DMS79 (cell line): ENCODE data around the gene IL2RA.
"Not testable (repeated sequence)": the region's sequence is repeated elsewhere in the genome, so short reads cannot be mapped to it uniquely, and the experiment has no call there.

Source experiments
- DNase-seq: peaks from one replicate; lab custom pipeline; 2025; lab: John Stamatoyannopoulos, UW

Gene IL2RA

DNA sequence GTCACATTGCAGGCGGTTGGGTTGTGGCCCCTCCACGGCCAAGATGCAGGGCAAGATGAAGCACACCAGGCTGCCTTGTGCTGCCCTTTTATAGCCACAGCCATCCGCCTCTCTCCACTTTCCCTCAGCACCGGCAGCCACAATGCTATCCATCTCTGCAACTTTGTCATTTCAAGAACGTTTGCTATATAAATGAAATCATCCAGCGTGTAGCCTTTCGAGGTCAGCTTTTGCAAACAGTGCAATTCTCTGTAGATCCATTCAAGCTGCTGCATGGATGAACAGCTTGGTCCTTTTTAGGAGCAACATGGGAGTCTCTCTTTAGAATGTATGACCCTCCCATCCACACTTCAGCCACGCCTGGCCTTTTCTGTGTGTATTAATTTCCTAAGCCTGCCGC lies 78.4 kb downstream of the IL2RA start:
- DNase-seq = no peak

DNA sequence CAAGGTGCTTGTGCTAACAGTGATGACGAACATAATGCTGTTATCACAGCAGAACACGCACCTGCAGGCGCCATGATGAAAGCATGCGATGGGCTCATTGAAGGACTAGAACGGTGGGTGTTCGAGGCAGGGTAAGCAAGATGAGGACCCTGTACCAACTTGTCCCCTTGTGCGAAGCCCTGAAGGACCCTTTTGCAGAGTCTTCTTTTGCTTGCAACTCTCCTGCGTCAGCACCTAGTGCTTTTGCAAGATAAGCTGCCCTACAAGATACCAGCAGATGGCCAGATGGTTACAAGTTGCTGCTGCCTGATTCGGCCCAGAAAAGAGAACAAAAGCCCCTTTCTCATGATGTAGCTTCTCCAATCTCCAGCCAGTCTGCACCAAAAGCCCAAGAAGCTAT lies 80.6 kb downstream of the IL2RA start:
- DNase-seq = no peak

DNA sequence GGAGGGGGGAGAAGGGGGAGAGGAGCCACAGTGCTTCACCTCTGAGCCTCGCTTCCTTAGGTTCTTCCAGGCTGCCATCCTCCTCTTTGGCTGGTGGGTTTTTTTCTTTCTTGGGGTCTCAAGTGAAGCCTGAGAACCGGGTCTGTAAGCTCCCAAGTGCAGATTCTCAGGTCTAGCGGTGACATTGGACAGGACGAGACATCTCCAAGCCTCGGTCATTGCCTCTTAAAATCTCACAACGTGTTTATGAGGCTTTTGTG lies 84.0 kb downstream of the IL2RA start:
- DNase-seq = no peak

DNA sequence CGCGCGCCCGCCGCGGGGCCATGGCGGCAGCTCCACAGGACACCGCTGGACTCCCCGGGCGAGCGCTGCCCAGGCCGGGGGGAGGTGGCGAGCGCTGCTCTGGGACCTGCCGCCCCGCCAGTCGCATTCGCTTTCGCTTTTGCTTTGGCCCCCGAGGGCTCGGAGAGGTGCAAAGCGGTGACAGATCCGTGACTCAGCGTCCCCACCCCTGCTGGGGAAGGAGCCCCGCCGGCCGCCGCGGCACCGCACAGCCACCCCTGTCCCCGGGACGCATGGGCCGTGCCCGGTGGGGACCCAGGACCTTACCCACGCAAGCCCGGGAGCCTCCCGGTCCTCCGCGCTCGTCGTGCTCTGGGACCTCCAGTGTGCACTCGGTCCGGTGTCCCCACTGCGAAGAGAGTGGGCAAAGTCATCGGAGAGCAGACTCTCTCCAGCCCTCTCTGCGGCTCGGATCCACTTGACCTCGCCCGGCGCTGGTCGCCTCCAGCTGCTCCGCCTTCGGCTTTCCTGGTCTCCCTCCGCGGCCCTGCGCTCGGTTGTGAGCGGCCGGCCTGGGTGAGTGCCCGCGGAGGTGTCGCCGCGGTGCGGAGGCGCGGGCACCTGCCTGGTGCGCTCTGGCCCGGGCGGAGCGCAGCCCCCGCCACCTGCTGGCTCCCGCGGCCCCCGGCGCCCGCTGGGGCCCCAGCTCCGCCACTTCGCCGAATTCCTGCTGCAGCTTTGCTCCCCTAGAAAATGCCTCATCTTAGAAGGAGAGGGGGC lies 84.5 kb downstream of the IL2RA start, which contains the start of gene IL15RA:
IL15RA (minus strand) TSS at position 73 of the 759 bp plus-strand sequence; CDS start at position 22, 51 bp downstream.
- DNase-seq = no peak

DNA sequence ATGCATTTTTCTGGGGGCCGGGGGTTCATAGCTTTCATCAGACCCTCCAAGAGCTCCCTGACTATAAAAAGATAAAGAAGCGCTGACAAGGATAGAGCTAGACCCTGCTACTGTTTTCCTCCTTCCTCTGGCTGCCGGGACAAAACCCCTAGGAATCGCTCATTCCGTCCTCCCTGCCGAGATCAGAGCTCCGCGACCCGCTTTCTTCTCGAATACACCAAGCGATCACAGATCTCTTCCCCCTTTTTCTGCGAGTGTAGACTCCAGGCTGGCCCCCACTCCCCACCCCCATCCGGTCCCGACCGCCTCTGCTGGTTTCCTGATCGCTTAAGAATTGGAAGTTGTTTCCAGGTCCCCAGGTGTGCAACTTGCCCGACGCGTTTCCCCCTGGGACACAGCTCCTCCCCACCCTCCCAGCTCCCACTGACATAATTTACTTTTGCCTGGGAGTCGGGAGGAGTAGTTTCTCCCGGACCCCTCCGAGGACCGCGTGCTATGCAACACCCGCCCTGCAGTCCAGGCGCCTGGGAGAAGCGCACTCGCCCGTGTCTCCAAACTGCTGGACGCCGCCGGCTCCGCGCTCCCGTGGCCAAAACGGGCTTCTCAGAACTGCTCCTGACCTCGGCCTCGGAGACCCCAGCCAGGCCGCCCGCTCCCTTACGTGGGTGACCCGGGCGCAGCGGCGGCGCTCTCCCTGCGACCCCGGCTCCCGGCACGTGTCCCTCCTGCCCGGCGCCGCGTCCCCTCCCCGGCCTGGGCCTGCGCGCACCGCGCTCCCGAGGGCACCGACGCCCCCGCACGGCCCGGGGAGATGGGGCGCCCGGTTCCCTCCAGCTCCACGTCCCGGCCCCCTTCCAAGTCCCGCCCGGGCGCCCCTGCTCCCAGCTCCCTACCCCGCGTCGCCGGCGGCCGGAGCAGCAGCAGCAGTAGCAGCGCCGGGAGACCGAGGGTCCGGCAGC lies 85.4 kb downstream of the IL2RA start:
- no peak for DNase-seq

DNA sequence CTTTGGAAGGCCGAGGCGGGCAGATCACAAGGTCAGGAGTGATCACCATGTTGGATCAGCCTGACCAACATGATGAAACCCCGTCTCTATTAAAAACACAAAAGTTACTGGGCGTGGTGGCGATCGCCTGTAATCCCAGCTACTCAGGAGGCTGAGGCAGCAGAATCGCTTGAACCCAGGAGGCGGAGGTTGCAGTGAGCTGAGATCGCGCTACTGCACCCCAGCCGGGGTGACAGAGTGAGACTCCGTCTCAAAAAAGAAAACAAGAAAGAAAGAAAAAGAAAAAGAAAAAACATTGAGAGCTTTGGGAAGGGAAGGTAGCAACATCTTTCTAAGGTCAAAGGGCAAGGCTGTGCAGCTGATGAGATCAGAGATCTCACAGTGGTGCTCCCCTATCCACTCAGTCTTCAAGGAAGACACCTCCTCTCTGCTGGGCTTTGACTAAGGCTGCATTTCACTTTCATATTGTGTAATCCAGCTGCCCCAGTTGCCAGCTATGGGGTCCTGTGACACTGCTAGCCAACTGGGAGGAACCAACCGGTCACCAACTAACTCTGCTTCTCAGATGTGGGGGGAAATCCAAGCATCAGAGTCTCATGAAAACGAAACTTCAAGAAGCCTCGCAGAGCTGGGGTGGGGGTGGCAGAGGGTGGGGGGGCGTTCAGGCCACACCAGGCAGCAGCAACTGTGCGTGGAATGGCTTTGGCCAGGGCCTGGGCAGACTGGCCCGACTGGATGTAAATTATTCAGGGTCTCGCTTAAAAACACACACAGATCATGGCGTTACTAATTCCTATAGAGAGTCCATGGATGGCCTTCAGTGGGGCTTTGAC lies 86.3 kb downstream of the IL2RA start:
- no peak for DNase-seq

DNA sequence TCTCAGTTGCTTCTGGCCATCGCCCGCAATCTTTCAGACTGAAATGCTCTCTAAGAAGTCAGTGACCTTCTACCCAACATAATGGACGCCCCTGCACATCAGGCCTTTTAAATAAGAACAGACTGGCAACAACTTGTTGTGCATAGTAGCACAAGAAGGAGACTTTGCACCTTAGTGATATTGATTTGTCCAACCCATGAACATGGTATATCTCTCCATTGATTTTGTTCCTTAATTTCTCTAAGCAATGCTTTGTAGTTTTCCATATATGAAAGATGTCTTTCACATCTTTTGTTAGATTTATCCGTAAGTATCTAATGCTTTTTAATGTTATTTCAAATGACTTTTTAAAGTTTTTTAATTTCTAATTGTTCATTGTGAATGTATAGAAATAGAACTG lies 89.1 kb downstream of the IL2RA start:
- no peak for DNase-seq

DNA sequence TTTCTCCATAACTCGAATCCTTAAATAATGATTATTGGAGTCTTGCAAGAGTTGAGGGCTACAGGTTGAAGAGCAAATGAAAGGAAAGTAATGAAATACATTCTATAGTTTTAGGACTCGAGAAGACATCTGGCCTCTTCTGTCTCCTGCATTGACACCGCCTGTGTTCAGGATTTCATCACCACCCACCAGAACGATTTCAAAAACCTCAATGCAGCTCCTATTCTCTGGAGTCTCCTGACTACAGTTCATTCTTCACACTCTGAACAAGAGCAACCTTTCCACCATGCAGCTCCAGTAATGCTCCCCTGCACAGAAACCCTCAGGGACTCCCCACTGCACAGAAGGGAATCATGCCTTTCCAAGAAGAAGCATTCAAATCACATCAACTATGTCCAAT lies 90.3 kb downstream of the IL2RA start:
- DNase-seq = no peak

DNA sequence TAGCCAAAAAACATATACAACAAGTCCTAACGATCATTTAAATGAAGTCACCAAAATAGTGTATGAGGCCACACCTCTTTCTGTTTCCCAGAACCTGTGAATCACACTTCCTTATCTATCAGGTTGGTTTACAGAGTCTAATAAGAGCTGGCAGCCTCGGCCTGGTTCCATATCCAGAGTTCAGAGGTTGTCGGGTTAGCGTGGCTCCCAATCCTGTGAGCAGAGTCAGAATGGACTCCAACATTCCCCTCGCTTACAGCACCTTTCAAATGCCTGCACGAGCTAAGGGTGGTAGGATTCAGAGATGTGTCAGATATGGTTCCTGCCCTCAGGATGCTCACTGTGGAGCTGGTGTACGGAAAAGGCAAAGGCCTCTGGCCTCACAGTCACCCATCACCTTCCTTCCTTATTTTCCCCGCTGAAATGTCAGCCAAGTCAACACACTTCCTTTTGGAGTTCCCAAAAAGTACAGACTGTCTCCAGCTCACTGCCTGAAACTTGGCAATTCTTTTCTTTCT lies 90.8 kb downstream of the IL2RA start:
- DNase-seq = no peak

DNA sequence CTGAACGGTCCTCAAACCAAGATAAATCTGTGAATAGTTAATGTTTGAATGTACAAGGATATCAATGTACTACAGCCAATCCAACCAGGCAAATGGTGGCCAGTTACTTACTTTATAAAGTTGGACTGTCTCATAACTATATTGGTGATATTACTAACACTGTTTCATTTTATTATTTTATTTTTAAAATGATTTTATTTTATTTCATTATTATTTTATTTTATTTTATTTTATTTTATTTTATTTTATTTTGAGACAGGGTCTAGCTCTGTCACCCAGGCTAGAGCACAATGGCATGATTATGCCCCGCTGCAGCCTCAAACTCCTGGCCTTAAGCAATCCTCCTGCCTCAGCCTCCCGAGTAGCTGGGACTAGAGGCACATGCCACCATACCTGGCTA lies 91.6 kb downstream of the IL2RA start:
- no peak for DNase-seq

DNA sequence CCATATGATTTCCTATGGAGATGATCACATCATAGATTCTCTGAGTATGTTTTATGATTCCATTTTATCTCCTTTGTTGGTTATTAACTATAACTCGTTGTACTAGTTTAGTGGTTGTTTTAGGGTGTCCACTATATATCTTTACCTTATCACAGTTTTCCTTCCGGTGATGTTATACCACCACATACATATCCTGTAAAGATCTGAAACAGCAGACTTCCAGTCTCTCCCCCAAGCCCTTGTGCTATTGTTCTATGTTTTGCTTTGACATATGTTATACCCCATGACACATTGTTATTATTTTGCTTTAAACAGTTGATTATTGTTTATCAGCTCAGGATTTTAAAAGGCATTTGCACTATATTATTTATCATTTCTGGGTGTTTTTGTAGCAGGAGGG lies 92.1 kb downstream of the IL2RA start:
- no peak for DNase-seq

DNA sequence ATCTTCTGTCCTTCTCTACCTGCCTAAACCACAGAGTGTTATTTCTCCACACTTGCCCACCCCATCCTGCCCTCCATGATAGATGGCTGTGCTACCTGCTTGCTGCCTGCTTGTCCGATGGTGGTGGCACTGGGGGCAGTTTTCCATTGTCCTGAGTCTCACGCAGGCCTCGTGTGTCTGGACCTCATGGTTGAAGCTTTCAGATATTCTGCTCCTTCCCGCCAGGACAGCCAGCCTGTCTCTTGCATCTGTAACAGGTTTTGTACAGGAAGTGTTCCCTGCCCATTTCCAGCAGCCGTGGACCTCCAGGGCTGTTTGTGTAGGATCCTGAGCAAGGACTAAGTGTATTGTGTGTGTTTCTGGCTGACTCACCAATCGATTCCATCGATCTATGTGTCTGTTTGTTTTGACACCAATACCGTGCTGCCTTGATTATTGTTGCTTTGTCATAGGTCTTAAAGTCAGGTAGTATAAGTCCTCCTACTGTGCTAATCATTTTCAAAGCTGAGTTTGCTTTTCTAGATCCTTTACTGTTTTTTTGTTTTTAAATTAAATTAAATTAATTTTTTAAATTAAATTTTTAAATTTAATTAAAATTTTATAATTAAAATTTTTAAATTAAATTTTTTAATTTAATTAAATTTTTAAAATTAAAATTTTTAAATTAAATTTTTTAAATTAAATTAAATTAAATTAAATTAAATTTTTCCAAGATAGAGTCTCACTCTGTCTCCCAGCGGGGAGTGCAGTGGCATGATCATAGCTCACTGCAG lies 93.3 kb downstream of the IL2RA start:
- no peak for DNase-seq

DNA sequence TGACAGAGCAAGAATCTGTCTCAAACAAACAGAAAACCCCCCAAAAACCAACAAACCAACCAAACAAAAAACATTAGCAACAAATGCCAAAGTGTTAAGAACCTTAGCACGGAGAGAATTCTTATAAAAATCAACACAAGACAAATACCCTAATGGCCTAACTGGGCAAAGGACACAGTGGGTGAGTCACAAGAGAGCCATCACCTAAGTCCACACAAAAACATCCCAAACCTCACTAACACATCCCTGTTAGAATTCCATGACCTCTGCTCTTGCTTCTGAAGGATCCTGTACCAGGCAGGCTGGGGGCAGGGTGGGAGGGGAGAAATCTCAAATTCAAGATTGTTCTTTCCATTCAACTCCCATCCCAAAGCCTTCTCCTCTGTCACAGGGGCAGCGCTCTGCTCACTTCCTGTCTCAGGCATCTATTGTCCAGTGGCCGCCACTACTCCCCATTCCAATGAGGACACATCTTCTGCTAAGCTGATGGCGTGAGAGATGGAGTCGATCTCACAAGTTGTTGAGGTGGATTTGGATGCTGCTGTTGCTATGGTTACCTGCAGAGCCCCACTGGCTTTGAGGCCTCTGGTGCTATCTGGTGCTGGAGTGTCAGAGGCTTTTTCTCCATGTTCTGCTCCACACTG lies 94.0 kb downstream of the IL2RA start:
- DNase-seq = no peak

DNA sequence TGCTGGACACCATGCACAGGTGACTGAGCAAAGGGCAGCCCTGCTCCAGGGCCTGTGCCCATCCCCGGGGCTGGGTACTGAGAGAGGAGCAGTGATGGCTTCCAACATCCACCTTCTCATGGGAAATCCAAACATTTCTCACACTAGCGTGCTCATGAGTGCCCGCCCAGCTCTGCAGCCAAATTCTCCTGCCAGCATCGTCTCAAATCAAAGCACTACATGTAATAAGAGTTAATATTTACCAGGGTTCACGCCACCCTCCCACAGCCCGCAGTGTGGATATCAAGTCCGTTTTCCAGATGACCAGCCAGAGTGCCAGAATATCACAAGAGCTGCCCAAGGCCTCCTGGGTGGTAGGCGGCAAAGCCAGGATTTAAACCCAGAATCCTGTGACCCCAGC lies 96.9 kb downstream of the IL2RA start:
- no peak for DNase-seq

DNA sequence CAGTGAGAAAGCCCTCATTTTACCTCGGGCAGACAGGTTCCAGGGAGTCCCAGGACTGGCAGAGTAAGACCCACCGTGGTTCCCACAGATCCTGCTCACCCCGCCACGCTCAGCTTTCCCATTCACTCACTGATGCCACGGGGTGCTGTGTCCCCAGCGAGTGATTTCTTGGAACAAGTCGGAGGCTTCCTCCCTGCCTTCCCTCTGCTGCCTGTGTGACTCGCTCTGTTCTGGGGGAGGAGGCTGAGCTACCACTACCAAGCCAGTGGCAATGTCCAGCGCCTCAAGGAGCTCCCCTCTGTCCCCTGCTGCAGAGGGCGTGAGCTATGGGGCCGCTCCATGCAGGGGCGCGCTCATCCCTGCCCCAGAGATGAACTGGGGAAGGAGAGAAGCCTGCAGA lies 97.4 kb downstream of the IL2RA start:
- no peak for DNase-seq

DNA sequence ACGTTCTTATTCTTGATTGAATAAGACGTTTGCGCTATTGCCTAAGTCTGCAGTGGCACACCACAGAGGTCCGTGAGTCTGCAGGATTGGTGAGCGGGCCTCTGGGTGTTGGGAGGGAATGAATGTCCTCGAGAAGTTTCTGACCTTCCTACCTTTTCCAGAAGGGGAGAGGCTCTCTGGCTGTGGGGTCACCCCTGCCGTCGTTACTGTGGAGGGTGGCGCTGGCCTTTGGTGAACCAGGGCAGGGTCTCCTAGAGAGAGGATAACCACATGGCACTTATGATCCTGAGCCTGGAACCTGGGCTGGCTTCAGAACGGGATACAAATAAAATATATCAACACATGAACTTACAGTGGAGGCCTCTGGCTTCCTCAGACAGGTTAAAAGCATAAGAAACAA lies 98.6 kb downstream of the IL2RA start:
- DNase-seq = no peak

DNA sequence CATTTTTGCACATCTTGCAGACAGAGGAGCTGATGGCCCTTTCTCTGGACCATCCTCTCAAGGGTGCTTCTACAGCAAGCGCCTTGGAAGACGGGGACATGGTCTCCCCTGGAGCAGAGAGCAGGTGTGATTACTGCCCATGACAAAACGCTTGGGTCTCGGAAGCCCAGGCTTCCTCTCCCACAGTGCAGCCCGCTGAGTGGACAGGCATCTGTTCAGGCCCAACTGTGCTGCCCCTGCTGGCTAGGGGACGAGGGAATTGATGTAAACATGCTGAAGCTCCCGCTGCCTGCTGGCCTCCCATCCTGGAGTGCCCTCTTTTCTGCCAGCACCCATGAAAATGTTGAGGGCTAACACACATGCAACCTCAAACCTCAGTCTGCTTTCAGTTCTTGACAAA lies 99.1 kb downstream of the IL2RA start:
- no peak for DNase-seq

DNA sequence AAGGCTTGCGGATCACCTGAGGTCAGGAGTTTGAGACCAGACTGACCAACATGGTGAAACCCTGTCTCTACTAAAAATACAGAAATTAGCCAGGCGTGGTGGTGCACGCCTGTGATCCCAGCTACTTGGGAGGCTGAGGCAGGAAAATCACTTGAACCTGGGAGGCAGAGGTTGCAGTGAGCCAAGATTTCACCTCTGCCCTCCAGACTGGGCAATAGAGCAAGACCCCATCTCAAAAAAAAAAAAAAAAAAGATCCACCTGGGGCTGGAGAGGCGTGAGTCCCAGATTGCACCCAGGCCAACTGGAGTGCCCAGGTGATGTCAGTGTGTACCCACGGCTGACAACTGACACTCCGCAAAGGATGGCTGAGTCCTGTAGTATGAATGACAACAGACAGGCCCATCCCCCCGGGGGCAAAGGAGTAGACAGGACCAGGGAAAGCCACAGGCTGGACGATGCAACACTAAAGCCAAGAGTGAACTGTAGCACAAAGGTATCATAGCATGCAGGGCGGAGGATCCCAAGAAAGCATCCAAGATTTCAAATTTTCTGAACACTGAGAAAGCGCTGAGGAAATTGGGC lies 99.7 kb downstream of the IL2RA start:
- DNase-seq = not testable (repeated sequence)

DNA sequence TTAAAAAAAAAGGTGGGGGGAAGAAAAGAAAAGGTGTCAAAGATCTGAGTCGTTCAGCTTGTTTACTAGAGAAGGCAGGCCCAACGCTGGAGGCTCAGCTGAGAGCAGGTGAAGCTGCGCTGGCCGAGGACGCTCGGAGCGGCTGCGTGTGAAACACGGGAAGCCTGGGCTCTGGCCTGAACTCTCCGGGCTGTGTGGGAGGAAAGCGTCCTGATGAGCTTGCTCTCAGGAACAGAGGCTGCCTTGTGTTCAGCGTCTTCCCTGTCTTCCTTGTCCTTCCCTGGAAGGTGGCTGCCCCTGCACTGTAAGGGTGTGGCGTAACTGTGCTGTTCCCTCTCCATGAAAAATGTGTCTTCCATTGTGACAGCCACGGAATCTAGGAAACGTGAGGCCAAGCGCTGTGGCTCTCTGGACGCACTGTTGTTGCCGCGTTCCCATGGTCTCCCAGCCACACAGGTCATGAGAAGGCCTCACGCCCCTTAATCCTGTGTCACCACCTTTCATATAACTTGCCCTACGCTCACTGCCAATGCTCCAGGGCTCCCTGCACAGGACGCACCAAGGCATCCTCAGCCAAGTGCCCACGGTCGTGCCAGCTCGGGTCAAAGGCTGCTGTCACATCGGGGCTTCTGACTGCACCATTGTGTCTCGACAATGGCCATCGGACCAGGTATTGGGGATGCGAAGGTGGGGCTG lies 100.6 kb downstream of the IL2RA start:
- DNase-seq = no peak

DNA sequence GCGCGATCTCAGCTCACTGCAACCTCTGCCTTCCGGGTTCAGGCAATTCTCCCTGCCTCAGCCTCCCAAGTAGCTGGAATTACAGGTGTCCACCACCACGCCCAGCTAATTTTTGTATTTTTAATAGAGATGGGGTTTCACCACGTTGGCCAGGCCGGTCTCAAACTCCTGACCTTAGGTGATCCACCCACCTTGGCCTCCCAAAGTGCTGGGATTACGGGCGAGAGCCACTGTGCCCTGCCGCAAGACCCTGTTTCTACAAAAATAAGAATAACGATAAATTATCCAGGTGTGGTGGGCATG lies 101.2 kb downstream of the IL2RA start:
- DNase-seq = not testable (repeated sequence)
